ENCODE measurements around the gene DOK3. TPM values are rescaled to one million over a fixed set of nuclear protein-coding genes. Genes with fewer than 3 reads are reported as not detected.

The DOK3 gene
- total and polyA plus RNA-seq, 4 experiments from 2014 or later = 0.69 to 3.9 (median 3.7) TPM; not detected in 1

DNA sequence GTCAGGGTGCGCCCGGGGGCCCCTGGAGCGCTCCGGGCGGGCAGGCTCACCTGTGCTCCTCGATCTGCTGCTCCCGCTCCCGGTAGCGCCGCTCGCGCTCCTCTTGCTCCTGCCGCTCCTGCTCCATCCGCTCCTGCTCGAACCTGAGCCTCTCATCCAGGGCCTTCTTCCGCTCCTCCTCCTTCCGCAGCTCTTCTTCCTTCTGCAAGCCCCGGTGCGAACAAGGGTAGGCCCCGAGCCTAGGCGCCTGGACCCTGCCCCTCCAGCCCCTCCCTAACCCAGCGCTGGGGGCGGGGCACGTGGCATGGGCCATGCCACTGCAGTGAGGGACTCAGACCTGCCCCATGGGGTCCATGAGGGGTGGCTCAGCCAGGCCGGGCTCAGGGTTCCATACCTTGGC, 42.8 kb downstream of the DOK3 start:
- Histone ChIP-seq H3K4me3 (ENCODE audit: low read length in 2 of 2) (no peak overlapping the region), H3K27ac (ENCODE audit: low read depth, low read length) (no peak overlapping the region), H3K4me1 (ENCODE audit: insufficient read depth, low read length) (peaks cover 4% of the 10 kb centered on the region), H3K27me3 (ENCODE audit: insufficient read depth, low read length) (no peaks in the 10 kb centered on the region), H3K9me3 (ENCODE audit: control insufficient read depth in 1 of 2, low read length in 2 of 2) (no peaks in the 10 kb centered on the region), H3K36me3 (ENCODE audit: insufficient read depth, low read length) (no peaks in the 10 kb centered on the region)
- H3K27ac Mint-ChIP-seq = no peak overlapping the region
- ChIA-PET POLR2A (ENCODE audit: partially characterized antibody) (no interaction called here), CTCF (ENCODE audit: partially characterized antibody) (interaction anchor here (1.0 to 1.6 kb wide), 2 partner anchors 10 to 76 kb away, joined by 3 to 4 read pairs; no protein-coding TSS in a partner anchor)
- no peak for DNase-seq
- intact Hi-C loops (cut with micrococcal nuclease) = no loop called here
- no peaks in the 10 kb centered on the region for H3K36me3 Mint-ChIP-seq
- peaks cover 0 to 1% of the 10 kb centered on the region in 2 donors for H3K27me3 Mint-ChIP-seq
- peaks cover 0 to 10% (median 3%) of the 10 kb centered on the region in 4 donors for H3K4me1 Mint-ChIP-seq
- H3K4me3 Mint-ChIP-seq = no peak overlapping the region
- H3K9me3 Mint-ChIP-seq = peaks cover 0 to 2% (median 0%) of the 10 kb centered on the region in 8 donors

DNA sequence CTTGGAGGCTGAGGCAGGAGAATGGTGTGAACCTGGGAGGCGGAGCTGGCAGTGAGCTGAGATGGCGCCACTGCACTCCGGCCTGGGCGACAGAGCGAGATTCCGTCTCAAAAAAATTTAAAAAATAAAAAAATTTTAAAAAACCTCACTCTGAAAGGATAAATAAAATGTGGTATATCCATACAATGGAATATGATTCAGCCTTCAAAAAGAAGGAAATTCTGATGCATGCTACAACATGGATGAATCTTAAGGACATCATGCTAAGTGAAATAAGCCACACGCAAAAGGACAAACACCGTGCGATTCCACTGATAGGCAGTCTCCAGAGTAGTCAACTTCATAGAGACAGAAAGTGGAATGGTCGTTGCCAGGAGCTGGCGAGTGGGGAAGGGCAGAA, 44.6 kb downstream of the DOK3 start:
- Histone ChIP-seq H3K27ac (ENCODE audit: low read depth, low read length) (no peak overlapping the region), H3K4me3 (ENCODE audit: low read length in 2 of 2) (no peak overlapping the region), H3K27me3 (ENCODE audit: insufficient read depth, low read length) (no peaks in the 10 kb centered on the region), H3K9me3 (ENCODE audit: control insufficient read depth in 1 of 2, low read length in 2 of 2) (no peaks in the 10 kb centered on the region), H3K36me3 (ENCODE audit: insufficient read depth, low read length) (no peaks in the 10 kb centered on the region), H3K4me1 (ENCODE audit: insufficient read depth, low read length) (peaks cover 5% of the 10 kb centered on the region)
- POLR2A ChIA-PET (ENCODE audit: partially characterized antibody) = interaction anchor here (1.2 to 1.3 kb wide), 2 partner anchors 11 to 155 kb away, joined by 3 read pairs; no protein-coding TSS in a partner anchor
- Mint-ChIP-seq H3K9me3 (peaks cover 0 to 2% (median 0%) of the 10 kb centered on the region in 8 donors), H3K27ac (no peak overlapping the region), H3K36me3 (no peaks in the 10 kb centered on the region), H3K4me1 (peaks cover 0 to 10% (median 4%) of the 10 kb centered on the region in 4 donors), H3K4me3 (no peak overlapping the region), H3K27me3 (peaks cover 0 to 1% of the 10 kb centered on the region in 2 donors)
- intact Hi-C loops (cut with micrococcal nuclease) = no loop called here
- no peak for DNase-seq
- CTCF ChIA-PET (ENCODE audit: partially characterized antibody) = interaction anchor here (1.3 kb wide), 1 partner anchor 61 kb away, joined by 7 read pairs; no protein-coding TSS in a partner anchor

DNA sequence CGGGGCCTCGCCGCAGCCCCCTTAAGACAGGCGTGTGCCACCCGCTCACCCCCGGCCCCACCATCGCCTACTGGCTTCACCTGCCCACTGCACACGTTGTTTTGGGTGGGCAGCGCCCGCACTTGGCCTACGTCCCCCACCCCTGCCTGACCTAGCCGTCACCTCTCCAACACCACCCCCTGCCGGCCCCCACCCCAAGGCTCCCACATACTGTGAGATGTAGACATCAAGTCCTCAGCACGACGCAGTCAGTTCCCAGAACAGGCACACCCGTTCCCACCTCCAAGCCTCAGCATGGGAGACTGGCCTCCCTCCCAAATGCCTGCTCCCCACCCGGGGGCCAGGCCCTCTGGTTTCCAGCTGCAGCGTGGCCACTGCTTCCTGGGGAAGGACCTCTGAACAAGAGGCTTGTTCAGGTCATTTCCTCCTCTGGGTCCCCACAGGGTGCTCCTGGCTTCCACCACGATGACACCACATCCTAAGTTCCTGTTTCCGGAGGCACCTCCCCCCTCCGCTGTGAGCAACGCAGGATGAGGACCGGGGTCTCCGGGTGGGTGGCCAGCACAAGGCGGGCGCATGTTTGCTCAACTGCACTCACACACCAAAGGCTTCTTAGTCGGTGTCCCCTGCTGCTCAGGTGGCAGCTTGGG, 47.5 kb downstream of the DOK3 start:
- no peak overlapping the region for H3K27ac Mint-ChIP-seq
- ChIA-PET POLR2A (ENCODE audit: partially characterized antibody) (interaction anchor here (1.1 kb wide), 1 partner anchor 151 kb away, joined by 3 read pairs; the partner anchor contains the start of gene MXD3), CTCF (ENCODE audit: partially characterized antibody) (interaction anchor here (1.2 to 1.6 kb wide), 2 partner anchors 93 to 143 kb away, joined by 3 read pairs; no protein-coding TSS in a partner anchor)
- H3K27me3 Mint-ChIP-seq = peaks cover 0 to 1% of the 10 kb centered on the region in 2 donors
- H3K36me3 ChIP-seq (ENCODE audit: insufficient read depth, low read length) = no peaks in the 10 kb centered on the region
- no peaks in the 10 kb centered on the region for H3K9me3 ChIP-seq (ENCODE audit: control insufficient read depth in 1 of 2, low read length in 2 of 2)
- peaks cover 5% of the 10 kb centered on the region for H3K4me1 ChIP-seq (ENCODE audit: insufficient read depth, low read length)
- H3K9me3 Mint-ChIP-seq = peaks cover 0 to 2% (median 0%) of the 10 kb centered on the region in 8 donors
- H3K4me3 Mint-ChIP-seq = no peak overlapping the region
- intact Hi-C loops (cut with micrococcal nuclease) = no loop called here
- H3K27me3 ChIP-seq (ENCODE audit: insufficient read depth, low read length) = no peaks in the 10 kb centered on the region
- H3K27ac ChIP-seq (ENCODE audit: low read depth, low read length) = no peak overlapping the region
- peaks cover 0 to 3% of the 10 kb centered on the region in 2 donors for H3K36me3 Mint-ChIP-seq
- no peak overlapping the region for H3K4me3 ChIP-seq (ENCODE audit: low read length in 2 of 2)
- peaks cover 2 to 16% (median 8%) of the 10 kb centered on the region in 4 donors for H3K4me1 Mint-ChIP-seq
- DNase-seq = no peak

DNA sequence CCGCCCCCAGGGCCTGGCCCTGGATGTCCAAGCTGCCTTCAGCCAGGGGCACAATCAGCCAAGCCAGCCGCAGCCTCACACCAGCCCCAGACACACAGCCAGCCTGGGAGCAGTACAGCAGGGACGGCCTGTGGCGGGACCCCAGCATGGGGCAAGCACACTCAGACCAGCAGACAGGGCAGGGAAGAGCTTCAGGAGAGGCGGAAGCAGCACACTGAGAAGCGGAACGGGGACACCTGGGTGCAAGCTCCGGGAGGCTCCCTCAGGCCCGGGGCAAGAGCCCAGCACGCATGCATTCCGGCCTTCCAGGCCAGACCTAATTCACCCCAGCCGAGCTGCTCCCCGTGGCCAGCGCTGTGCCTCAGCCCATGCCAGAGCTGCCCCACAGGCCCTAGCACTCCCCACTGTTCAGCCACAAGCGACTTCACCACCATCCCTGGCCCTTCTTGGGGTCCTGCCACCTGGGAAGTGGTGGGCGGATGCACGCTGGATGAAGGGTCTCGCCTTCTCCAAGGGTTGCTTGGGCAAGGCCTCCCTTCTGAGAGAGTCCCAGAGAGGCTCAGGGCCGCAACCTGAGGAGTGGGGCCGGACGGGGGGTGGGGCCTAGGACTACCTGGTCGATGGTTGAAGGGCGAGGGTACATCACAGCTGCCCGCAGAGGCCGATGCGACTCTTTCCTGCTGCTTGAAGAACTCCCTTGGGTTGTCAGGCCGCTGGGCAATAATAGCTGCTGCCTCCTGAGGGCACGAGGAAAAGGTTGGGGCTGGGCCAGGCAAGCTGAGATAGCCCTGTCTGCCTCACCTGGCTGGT, 49.6 kb downstream of the DOK3 start:
- no peak overlapping the region for H3K4me3 Mint-ChIP-seq
- POLR2A ChIA-PET (ENCODE audit: partially characterized antibody) = interaction anchor here (0.7 to 1.1 kb wide), 3 partner anchors 56 to 151 kb away, joined by 3 to 4 read pairs (median 3); no protein-coding TSS in a partner anchor

DNA sequence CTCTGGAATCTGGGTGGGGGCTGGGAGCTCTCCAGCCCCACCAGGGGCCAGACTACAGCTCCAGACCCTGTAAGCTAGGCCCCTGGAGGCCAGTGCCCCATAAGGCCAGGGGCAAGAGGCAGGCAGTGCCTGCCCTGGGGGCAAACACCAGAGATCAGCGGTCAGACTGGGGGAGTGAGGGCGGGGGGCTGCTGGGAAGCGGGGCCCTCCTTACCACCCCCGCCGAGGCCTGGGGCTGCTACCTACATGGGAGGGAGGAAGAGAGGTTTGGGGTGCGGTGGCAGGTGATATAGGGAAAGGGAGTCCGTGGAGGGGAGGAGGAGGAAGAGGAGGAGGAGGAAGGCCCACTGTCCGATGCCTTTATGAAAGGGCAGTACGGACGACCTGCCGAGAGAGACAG, 50.3 kb downstream of the DOK3 start:
- Histone ChIP-seq H3K4me1 (ENCODE audit: insufficient read depth, low read length) (peaks cover 13% of the 10 kb centered on the region), H3K9me3 (ENCODE audit: control insufficient read depth in 1 of 2, low read length in 2 of 2) (no peaks in the 10 kb centered on the region), H3K4me3 (ENCODE audit: low read length in 2 of 2) (no peak overlapping the region), H3K36me3 (ENCODE audit: insufficient read depth, low read length) (no peaks in the 10 kb centered on the region), H3K27me3 (ENCODE audit: insufficient read depth, low read length) (no peaks in the 10 kb centered on the region), H3K27ac (ENCODE audit: low read depth, low read length) (no peak overlapping the region)
- Mint-ChIP-seq H3K4me3 (no peak overlapping the region), H3K4me1 (peaks cover 5 to 21% (median 14%) of the 10 kb centered on the region in 4 donors), H3K27me3 (peaks cover 1 to 2% of the 10 kb centered on the region in 2 donors), H3K36me3 (peaks cover 0 to 5% of the 10 kb centered on the region in 2 donors), H3K27ac (peak overlapping the region in 1 of 7 donors; percentile 35), H3K9me3 (no peaks in the 10 kb centered on the region)
- CTCF ChIA-PET (ENCODE audit: partially characterized antibody) = interaction anchor here (1.2 to 26.1 kb wide), 3 partner anchors 42 to 69 kb away, joined by 4 to 821 read pairs (median 271); partner anchors contain the start of genes F12 and PFN3
- POLR2A ChIA-PET (ENCODE audit: partially characterized antibody) = interaction anchor here (0.7 kb wide), 1 partner anchor 56 kb away, joined by 3 read pairs; no protein-coding TSS in a partner anchor
- DNase-seq = no peak
- intact Hi-C loops (cut with micrococcal nuclease) = loop anchor here (5.0 kb wide), 1 partner anchor 327 kb away; the partner anchor contains the start of gene NSD1

More for the DNA sequence above, 49.6 kb downstream of the DOK3 start:
- Mint-ChIP-seq H3K27ac (no peak overlapping the region), H3K36me3 (peaks cover 0 to 5% of the 10 kb centered on the region in 2 donors), H3K27me3 (peaks cover 1 to 2% of the 10 kb centered on the region in 2 donors), H3K4me1 (peaks cover 5 to 21% (median 14%) of the 10 kb centered on the region in 4 donors), H3K9me3 (peaks cover 0 to under 1% (median 0%) of the 10 kb centered on the region in 8 donors)
- DNase-seq = no peak
- H3K27ac ChIP-seq (ENCODE audit: low read depth, low read length) = no peak overlapping the region
- H3K4me1 ChIP-seq (ENCODE audit: insufficient read depth, low read length) = peaks cover 12% of the 10 kb centered on the region
- CTCF ChIA-PET (ENCODE audit: partially characterized antibody) = interaction anchor here (1.2 to 26.1 kb wide), 3 partner anchors 41 to 70 kb away, joined by 4 to 821 read pairs (median 271); partner anchors contain the start of genes F12 and PFN3
- no peaks in the 10 kb centered on the region for H3K27me3 ChIP-seq (ENCODE audit: insufficient read depth, low read length)
- intact Hi-C loops (cut with micrococcal nuclease) = loop anchor here (5.0 kb wide), 1 partner anchor 328 kb away; the partner anchor contains the start of gene NSD1
- no peak overlapping the region for H3K4me3 ChIP-seq (ENCODE audit: low read length in 2 of 2)
- H3K9me3 ChIP-seq (ENCODE audit: control insufficient read depth in 1 of 2, low read length in 2 of 2) = no peaks in the 10 kb centered on the region
- H3K36me3 ChIP-seq (ENCODE audit: insufficient read depth, low read length) = no peaks in the 10 kb centered on the region

DNA sequence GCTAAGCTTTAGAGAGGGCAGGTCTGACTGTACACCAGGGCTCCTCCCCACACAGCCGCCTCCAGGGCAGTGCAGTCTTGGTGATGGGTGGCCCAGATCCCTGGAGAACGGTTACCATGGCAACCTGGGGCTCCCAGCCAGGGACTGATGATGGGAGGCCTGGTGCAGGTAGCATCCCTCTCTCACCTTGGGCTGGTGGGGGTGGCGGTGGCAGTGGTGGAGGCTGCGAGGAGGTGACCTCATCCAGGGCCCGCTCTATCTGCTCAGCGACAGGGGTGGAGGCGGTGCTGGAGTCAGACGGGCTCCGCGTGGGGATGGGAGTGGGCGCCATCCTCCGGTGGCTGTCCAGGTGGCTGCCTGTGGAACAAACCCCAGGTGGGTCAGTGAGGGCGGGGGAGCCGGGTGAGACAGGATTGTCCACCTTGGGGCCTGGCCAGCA, 50.7 kb downstream of the DOK3 start:
- no peaks in the 10 kb centered on the region for H3K9me3 Mint-ChIP-seq
- intact Hi-C loops (cut with micrococcal nuclease) = loop anchor here (5.0 kb wide), 1 partner anchor 327 kb away; the partner anchor contains the start of gene NSD1
- POLR2A ChIA-PET (ENCODE audit: partially characterized antibody) = interaction anchor here (1.7 kb wide), 1 partner anchor 29 kb away, joined by 4 read pairs; no protein-coding TSS in a partner anchor
- H3K4me3 Mint-ChIP-seq = no peak overlapping the region
- Histone ChIP-seq H3K27ac (ENCODE audit: low read depth, low read length) (no peak overlapping the region), H3K27me3 (ENCODE audit: insufficient read depth, low read length) (no peaks in the 10 kb centered on the region), H3K9me3 (ENCODE audit: control insufficient read depth in 1 of 2, low read length in 2 of 2) (no peaks in the 10 kb centered on the region), H3K4me1 (ENCODE audit: insufficient read depth, low read length) (peaks cover 17% of the 10 kb centered on the region), H3K4me3 (ENCODE audit: low read length in 2 of 2) (no peak overlapping the region), H3K36me3 (ENCODE audit: insufficient read depth, low read length) (no peaks in the 10 kb centered on the region)
- H3K36me3 Mint-ChIP-seq = peaks cover 0 to 5% of the 10 kb centered on the region in 2 donors
- no peak for DNase-seq
- H3K27ac Mint-ChIP-seq = peak overlapping the region in 1 of 7 donors; percentile 35
- peaks cover 6 to 25% (median 15%) of the 10 kb centered on the region in 4 donors for H3K4me1 Mint-ChIP-seq
- H3K27me3 Mint-ChIP-seq = peaks cover 1 to 2% of the 10 kb centered on the region in 2 donors
- CTCF ChIA-PET (ENCODE audit: partially characterized antibody) = interaction anchor here (1.2 to 26.1 kb wide), 3 partner anchors 42 to 69 kb away, joined by 4 to 821 read pairs (median 271); partner anchors contain the start of genes F12 and PFN3
